Endothelial cell of umbilical vein (primary cell): ENCODE data around the gene URAD. TPM values are rescaled to one million over a fixed set of nuclear protein-coding genes. Genes with fewer than 3 reads are reported as not detected.

Experiments
- BruUV-seq: library from RNA; stranded (reverse); fragments of 400-500 nt; replicated peaks from 2 replicates; lab custom pipeline; 2021; lab: Mats Ljungman, UMichigan
- CTCF ChIA-PET: fragments of 300-600, 350-600 bp; sonication (Branson Sonifier 250); formaldehyde crosslinking; loops from one replicate; lab custom pipeline; 2021; ENCODE audit warnings: antibody characterized with exemption, inconsistent platforms; lab: Charles Lee
- POLR2A ChIA-PET: fragments of 300-600, 350-600 bp; sonication (Branson Sonifier 250); formaldehyde crosslinking; loops from one replicate; lab custom pipeline; 2021; ENCODE audit warnings: antibody characterized with exemption, inconsistent platforms; lab: Charles Lee
- DNase-seq: peaks from one replicate; pipeline ENCODE4 v3.0.0-alpha.2; 2011; ENCODE audit warnings: low read depth, low spot score
- FAIRE-seq: peaks from 2 replicates; lab custom pipeline; 2011; peaks lifted over from hg19 to GRCh38; lab: Jason Lieb, UNC
- H2AFZ ChIP-seq: 2 replicates; pipeline ENCODE4 v1.6.0; 2012; ENCODE audit warnings: low read depth, low read length, control low read depth, inconsistent platforms
- H3K27ac ChIP-seq: 2 replicates; pipeline ENCODE4 v1.5.1; 2011; ENCODE audit warnings: low read depth, mild to moderate bottlenecking, control low read depth, low read length, moderate library complexity; ENCODE audit not compliant: insufficient read depth
- H3K27me3 ChIP-seq, 2 experiments: 2 replicates each; pipeline versions ENCODE4 v1.6.0 to v1.6.1; 2011; ENCODE audit warnings: low read length in 2 of 2, mixed read lengths in 1 of 2; ENCODE audit not compliant: control insufficient read depth in 2 of 2, insufficient read depth in 2 of 2
- H3K36me3 ChIP-seq, 2 experiments: 2 replicates in 1 of 2; 3 replicates in 1 of 2; pipeline ENCODE4 v1.5.1; 2011; ENCODE audit warnings: low read length in 2 of 2, mild to moderate bottlenecking in 1 of 2, moderate library complexity in 1 of 2; ENCODE audit not compliant: control insufficient read depth in 2 of 2, insufficient read depth in 2 of 2; ENCODE audit errors: extremely low read depth in 1 of 2
- H3K4me1 ChIP-seq: 3 replicates; pipeline ENCODE4 v1.5.1; 2011; ENCODE audit warnings: mild to moderate bottlenecking, low read length; ENCODE audit not compliant: control insufficient read depth, insufficient read depth; ENCODE audit errors: extremely low read depth
- H3K4me2 ChIP-seq: 2 replicates; pipeline ENCODE4 v1.6.1; 2011; ENCODE audit warnings: low read length, control low read depth, mixed read lengths; ENCODE audit not compliant: insufficient read depth
- H3K4me3 ChIP-seq, 3 experiments: fragments of 200-600 bp in 1 of 3; sonication (generic), shearing (Covaris generic) in 1 of 3; replicated peaks in 1 of 3; 2 replicates each; pipeline ENCODE4 v1.5.1; 2011 to 2016; ENCODE audit warnings: control low read depth in 3 of 3, low read length in 3 of 3, mild to moderate bottlenecking in 2 of 3, inconsistent platforms in 1 of 3, low read depth in 1 of 3, moderate library complexity in 1 of 3; ENCODE audit not compliant: insufficient read depth in 1 of 3
- H3K79me2 ChIP-seq: 2 replicates; pipeline ENCODE4 v1.6.0; 2012; ENCODE audit warnings: low read length, inconsistent platforms; ENCODE audit not compliant: control insufficient read depth, insufficient read depth
- H3K9ac ChIP-seq: replicated peaks from 2 replicates; pipeline ENCODE3; 2011; ENCODE audit warnings: low read length, control low read depth; ENCODE audit not compliant: insufficient read depth; ENCODE audit errors: extremely low read depth
- H3K9me1 ChIP-seq: replicated peaks from 3 replicates; pipeline ENCODE4 v1.6.0; 2011; ENCODE audit warnings: mild to moderate bottlenecking, low read length; ENCODE audit not compliant: control insufficient read depth, insufficient read depth; ENCODE audit errors: extremely low read depth
- H3K9me3 ChIP-seq: replicated peaks from 2 replicates; pipeline ENCODE4 v1.5.1; 2012; ENCODE audit warnings: low read length, inconsistent platforms; ENCODE audit not compliant: control insufficient read depth, insufficient read depth
- H4K20me1 ChIP-seq: replicated peaks from 2 replicates; pipeline ENCODE3; 2011; ENCODE audit warnings: mild to moderate bottlenecking, low read length; ENCODE audit not compliant: control insufficient read depth, insufficient read depth; ENCODE audit errors: extremely low read depth
- EZH2 ChIP-seq: IDR thresholded peaks from 2 replicates; pipeline ENCODE4 v1.6.1; 2012; ENCODE audit warnings: borderline replicate concordance, low read depth, mild to moderate bottlenecking, moderate library complexity, low read length, inconsistent platforms; ENCODE audit not compliant: severe bottlenecking
- FOS ChIP-seq: IDR thresholded peaks from 2 replicates; pipeline ENCODE4 v1.6.1; 2011; ENCODE audit warnings: mild to moderate bottlenecking, low read length, moderate library complexity, borderline replicate concordance; ENCODE audit not compliant: insufficient read depth
- GATA2 ChIP-seq: IDR thresholded peaks from 2 replicates; pipeline ENCODE4 v1.7.0; 2011; ENCODE audit warnings: low read depth, mild to moderate bottlenecking, moderate library complexity, mixed read lengths, low read length; ENCODE audit not compliant: insufficient read length, insufficient read depth
- JUN ChIP-seq: IDR thresholded peaks from 2 replicates; pipeline ENCODE4 v1.6.1; 2011; ENCODE audit warnings: borderline replicate concordance, low read depth; ENCODE audit not compliant: insufficient read length, insufficient read depth
- MAX ChIP-seq: IDR thresholded peaks from 2 replicates; pipeline ENCODE4 v1.6.1; 2011; ENCODE audit not compliant: insufficient read depth, insufficient read length
- MYC ChIP-seq: IDR thresholded peaks from one replicate; pipeline ENCODE4 v1.6.1; 2011; ENCODE audit warnings: mild to moderate bottlenecking, low read depth, low read length
- POLR2A ChIP-seq: IDR thresholded peaks from 2 replicates; pipeline ENCODE4 v1.6.1; 2012; ENCODE audit warnings: low read depth, mild to moderate bottlenecking, control low read depth, low read length
- POLR2AphosphoS5 ChIP-seq: IDR thresholded peaks from 2 replicates; pipeline ENCODE4 v1.6.1; 2012; ENCODE audit warnings: low read depth, mild to moderate bottlenecking, control low read depth, low read length, moderate library complexity; ENCODE audit not compliant: insufficient read depth
- dilution Hi-C: fragments of 300-500 bp; cut with MboI; formaldehyde crosslinking; loops from one replicate; pipeline ENCODE4 v1.15.0; 2019; ENCODE audit warnings: low sequenced_read_pairs; ENCODE audit not compliant: extremely low pct_ligation_motif_present
- intact Hi-C: fragments of 100-400 bp; cut with micrococcal nuclease; formaldehyde crosslinking; loops from one replicate; pipeline ENCODE4 v1.10.0; 2022
- polyA plus RNA-seq, 4 experiments: library from polyadenylated mRNA; depleted of rRNA in 3 of 4; stranded (reverse) in 3 of 4; unstranded in 1 of 4; fragments of >200 nt; gene quantifications; 2 replicates each; pipeline versions ENCODE4 v1.2.1 to v1.2.3, GENCODE V29; 2011 to 2012; ENCODE audit warnings: missing spikeins in 1 of 4
- total RNA-seq: library from RNA; stranded (reverse); gene quantifications from 2 replicates; pipeline ENCODE4 v1.2.3, GENCODE V29; 2021
- TF ChIP-seq, protein P1 (sequence below), 2 donors: IDR thresholded peaks; 1 replicate in 1 of 2; 2 replicates in 1 of 2; pipeline ENCODE4 v1.5.1; 2011; ENCODE audit warnings: low read length in 2 of 2, mild to moderate bottlenecking in 2 of 2, moderate library complexity in 2 of 2, control low read depth in 1 of 2, inconsistent platforms in 1 of 2, low read depth in 1 of 2; ENCODE audit not compliant: insufficient read depth in 1 of 2; ENCODE audit errors: extremely low read depth in 1 of 2

URAD gene
- total and polyA plus RNA-seq, 2 donors (not counting 3 experiments of a cell fraction or from before 2014, with no cell fraction given) = not detected

- ChIA-PET POLR2A (no interaction called here), CTCF (no interaction called here)
- no peaks in the 10 kb centered on the region for H3K9me1 ChIP-seq
- no TSS peak for BruUV-seq
- no peak overlapping the region for H3K9ac ChIP-seq
- no peaks in the 10 kb centered on the region for H4K20me1 ChIP-seq
- FAIRE-seq (no peak), DNase-seq (no peak)
- no peaks in the 10 kb centered on the region for H3K9me3 ChIP-seq
- no peak overlapping the region for H2AFZ ChIP-seq
- no peaks in the 10 kb centered on the region for H3K4me1 ChIP-seq
- TF ChIP-seq FOS = no peak
- TF ChIP-seq MAX = no peak
- TF ChIP-seq, protein P1, sequence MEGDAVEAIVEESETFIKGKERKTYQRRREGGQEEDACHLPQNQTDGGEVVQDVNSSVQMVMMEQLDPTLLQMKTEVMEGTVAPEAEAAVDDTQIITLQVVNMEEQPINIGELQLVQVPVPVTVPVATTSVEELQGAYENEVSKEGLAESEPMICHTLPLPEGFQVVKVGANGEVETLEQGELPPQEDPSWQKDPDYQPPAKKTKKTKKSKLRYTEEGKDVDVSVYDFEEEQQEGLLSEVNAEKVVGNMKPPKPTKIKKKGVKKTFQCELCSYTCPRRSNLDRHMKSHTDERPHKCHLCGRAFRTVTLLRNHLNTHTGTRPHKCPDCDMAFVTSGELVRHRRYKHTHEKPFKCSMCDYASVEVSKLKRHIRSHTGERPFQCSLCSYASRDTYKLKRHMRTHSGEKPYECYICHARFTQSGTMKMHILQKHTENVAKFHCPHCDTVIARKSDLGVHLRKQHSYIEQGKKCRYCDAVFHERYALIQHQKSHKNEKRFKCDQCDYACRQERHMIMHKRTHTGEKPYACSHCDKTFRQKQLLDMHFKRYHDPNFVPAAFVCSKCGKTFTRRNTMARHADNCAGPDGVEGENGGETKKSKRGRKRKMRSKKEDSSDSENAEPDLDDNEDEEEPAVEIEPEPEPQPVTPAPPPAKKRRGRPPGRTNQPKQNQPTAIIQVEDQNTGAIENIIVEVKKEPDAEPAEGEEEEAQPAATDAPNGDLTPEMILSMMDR (IDR thresholded peaks at IDR 0.05; ENCODE audit: extremely low read depth in 1 of 2, insufficient read depth in 1 of 2, low read depth in 1 of 2, low read length in 2 of 2) = no peak
- TF ChIP-seq POLR2A = no peak
- TF ChIP-seq JUN = no peak
- TF ChIP-seq POLR2AphosphoS5 = no peak
- no peak for TF ChIP-seq EZH2
- TF ChIP-seq GATA2 = no peak
- TF ChIP-seq MYC = no peak
- H3K36me3 ChIP-seq = no peaks in the 10 kb centered on the region
- dilution Hi-C loops (no loop called here), intact Hi-C loops (no loop called here)
- no peaks in the 10 kb centered on the region for H3K79me2 ChIP-seq
- H3K27ac ChIP-seq = no peak overlapping the region
- H3K27me3 ChIP-seq = no peaks in the 10 kb centered on the region
- no peak overlapping the region for H3K4me3 ChIP-seq
- no peak overlapping the region for H3K4me2 ChIP-seq
Measured at GRCh38 chr13:28014301-28014700, 25.8 kb upstream of the URAD start.
